GM04504 (cell line): ENCODE data around the gene ZIC5.

ENCODE experiments used
- DNase-seq: peaks from one replicate; pipeline ENCODE4 v3.0.0-alpha.2; 2012; ENCODE audit warnings: low read depth

Gene ZIC5

DNA sequence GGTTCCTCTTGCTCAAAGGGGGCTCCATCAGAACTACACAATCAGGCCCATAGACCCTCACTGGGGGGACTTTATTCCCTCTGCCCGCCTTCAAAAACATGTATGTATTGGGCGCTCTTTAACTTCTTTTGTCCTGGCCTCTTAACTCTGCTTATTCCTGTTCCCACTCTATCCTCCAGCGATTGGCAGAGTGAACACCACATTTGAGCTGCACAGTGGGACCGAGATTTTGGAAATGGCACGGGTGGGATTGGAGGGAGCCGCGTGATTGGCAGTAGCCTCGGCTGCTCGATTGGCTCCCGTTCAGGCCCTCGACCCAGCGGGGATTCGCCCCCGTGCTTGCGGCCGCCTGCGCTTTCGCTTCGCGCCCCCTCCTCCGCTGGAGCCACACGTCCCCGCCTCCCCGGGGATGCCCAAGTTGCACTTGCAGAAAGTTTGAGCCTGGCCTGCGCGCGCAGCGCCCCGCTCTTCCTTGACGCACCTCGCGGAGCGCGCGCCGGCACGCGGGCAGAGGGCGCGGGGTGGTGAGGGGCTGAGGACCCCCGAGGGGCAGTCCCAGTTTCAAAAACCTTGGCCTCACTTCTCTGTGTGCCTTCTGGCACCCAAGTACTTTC, at the start of gene ZIC5:
TSS of gene ZIC5 (minus strand) at position 192 of the 614 bp plus-strand sequence. CDS start at position 28, 164 bp downstream.
- no peak for DNase-seq

DNA sequence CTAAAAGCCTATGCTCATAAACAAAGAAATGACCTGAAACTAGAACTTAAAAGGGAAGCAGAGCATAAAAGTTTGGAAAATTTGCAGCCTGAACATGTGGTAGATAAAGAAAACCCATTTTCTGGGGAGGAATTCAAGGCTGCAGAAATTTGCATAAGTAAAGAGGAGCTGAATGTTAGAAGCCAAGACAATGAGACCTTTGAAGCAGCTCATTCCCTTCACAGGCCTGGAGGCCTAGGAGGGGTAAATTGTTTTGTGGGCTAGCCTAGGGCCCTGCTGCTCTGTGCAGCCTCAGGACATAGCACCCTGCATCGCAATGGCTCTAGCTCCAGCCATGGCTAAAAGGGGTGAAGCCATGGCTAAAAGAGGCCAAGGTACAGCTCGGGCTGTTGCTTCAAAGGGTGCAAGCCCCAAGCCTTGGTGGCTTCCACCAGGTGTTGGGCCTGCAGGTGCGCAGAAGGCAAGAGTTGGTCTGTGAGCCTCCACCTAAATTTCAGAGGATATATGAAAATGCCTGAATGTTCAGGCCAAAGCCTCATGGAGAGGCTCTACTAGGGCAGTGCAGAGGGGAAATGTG, 48.3 kb upstream of the ZIC5 start:
- no peak for DNase-seq

DNA sequence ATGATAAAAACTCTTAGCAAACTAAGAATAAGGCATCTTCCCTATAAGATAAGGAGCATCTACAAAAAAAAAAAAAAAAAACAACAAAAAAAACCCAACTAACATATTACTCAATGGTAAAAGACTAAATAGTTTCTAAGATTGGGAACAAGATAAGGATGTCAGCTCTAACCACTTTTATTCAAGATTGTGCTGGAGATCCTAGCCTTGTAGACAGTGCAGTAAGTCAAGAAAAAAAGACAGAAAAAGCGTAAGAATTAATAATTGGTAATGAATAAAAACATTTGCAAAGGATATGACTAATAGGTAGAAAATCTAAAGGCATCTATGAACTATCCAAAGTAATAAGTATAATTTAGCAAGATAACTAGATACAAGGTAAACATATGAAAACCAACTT, 43.1 kb upstream of the ZIC5 start:
- DNase-seq: no peak

DNA sequence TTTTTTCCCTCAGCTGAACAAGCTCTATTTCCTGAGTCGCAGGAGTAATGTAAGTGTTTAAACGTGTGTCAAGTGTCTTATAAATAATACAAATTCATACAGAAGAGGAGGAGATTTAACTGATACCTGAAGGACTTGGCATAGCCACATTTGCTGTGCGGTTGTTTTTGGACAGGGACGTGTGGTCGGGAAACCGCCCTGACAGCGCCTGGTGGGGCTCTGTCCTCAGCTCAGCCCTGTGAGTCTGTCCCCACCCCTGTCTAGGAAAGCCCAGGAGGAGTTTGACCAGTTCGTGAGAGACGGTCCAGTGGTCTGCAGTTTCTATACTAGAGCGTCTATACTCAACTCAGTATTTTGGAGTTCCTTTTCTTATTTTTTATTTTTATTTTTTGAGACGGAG, 26.7 kb upstream of the ZIC5 start:
- DNase-seq: no peak

DNA sequence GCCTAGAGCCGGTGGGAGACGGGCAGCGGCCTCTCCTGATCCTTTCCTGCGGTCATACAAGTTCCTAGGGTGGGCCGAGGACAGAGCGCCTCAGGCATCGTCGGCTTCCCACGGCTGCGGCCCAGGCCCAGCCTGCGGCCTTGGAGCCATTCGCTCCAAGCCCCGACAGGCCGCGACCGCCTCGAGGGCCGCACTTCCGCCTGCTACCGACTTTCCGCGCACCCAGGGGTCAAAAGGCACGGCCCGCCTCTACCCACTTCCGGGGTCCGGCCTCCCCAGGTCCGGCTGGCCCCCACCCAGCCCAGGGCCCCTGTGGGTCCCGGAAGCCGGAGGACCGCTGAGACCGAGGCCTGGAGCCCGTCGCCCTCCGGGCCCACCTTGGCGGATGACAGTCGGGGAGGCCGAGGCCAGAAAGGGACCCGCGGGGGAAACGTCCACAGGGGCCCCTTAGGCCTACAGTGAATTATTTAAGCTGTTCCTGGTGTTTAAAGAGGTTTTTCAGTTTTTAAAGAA, 26.2 kb upstream of the ZIC5 start:
- DNase-seq: no peak

DNA sequence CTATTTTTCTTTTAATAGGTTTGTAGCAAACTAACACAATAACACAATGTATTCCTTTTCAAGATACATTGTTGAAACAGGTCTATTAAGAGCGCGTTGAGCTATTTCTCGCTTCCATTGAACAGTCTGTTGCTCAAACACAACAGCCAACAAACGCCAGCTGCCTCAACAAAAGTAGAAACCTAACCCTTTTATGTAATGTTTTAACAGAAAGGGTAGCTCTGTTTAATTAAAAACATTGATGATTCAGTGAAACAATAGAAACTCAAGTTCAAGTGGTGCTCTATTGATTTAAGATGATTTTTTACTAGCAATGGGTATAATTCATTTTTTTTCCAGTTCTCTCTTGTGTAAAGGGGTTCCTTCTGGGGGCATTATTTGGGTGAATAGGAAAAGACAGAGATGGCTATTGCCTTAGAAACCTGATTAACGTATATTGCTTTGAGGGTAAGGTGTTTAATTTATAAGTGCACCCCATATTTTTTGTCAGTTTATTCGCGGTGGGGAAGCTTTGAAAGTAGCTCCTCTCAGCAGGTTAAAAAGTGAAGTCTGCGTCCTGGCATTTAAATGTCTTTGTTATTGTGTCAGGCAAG, 24.9 kb upstream of the ZIC5 start:
- DNase-seq: no peak

DNA sequence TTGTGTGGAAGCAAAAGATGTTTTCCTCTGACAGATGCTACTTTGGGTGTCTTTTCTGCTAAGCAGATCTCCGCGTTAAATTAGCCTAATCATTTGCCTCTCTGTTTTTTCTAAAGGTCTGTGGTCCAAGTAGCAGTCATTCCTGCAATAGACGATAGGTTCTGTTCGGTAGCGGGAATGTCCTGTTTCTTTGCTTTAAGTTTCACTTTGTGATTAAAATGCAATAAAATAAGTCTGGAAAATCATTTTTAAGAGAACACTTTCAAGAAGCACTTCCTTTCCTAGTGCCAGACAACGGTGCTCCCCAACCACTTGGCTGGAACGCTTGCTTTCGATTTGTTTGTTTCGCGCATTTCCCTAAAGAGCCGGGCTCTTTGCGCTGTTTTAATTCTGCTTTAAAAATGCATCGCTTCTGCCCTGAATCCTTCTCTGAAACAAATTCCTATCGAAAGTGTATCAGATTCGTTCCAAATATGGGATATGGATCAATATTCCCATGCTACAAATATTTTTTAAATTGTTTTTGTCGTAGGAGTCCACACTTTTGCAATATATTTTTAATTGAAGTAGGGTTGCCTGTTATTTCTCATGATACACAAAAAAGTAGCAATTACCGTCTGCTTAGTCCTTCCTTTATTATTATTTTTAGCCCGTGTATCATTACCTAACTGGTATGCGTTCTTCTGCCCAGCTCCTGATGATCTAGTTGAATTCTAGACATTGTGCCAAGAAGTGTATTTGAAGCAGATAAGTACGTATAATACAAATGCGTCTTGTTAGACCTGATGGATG, 24.2 kb upstream of the ZIC5 start:
- DNase-seq: no peak

DNA sequence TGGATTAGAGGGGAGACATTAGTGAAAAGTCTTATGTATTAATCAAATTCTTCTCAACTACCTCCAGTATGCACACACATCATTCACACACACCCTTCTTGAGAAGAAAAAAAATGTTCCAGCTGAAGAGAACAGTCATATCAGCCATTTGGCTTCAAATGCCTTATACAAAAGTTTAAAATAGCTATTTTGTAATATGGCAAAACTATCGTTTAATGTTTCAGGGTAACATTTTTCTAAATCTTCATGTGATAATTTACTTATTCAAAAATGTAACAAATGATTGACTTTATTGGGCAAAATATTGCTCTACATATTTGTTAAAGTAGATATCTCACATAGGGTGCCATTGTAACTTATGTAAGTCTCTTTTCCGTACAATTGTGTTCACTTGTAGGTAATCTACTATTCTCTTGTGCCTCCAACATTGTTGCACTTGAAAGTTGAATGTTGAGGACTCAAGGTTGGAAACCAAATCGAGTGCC, 23.6 kb upstream of the ZIC5 start:
- no peak for DNase-seq

DNA sequence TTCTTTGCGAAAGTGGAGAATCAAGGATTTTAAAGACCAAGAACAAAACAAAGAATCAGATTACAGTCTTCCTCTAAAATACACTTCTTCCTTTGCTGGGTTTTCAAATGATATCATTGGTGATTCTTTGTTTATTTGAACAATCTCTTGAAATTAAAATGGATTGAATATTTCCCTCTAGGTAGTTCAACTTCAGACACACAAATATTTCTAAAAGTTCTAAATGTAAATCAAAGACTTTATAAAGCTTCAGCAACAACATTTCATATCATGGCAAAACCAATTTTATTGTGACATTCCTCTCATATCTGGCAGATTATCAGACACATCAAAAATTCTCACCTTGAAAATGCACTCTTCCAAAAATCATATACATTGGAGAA, 23.1 kb upstream of the ZIC5 start:
- no peak for DNase-seq

DNA sequence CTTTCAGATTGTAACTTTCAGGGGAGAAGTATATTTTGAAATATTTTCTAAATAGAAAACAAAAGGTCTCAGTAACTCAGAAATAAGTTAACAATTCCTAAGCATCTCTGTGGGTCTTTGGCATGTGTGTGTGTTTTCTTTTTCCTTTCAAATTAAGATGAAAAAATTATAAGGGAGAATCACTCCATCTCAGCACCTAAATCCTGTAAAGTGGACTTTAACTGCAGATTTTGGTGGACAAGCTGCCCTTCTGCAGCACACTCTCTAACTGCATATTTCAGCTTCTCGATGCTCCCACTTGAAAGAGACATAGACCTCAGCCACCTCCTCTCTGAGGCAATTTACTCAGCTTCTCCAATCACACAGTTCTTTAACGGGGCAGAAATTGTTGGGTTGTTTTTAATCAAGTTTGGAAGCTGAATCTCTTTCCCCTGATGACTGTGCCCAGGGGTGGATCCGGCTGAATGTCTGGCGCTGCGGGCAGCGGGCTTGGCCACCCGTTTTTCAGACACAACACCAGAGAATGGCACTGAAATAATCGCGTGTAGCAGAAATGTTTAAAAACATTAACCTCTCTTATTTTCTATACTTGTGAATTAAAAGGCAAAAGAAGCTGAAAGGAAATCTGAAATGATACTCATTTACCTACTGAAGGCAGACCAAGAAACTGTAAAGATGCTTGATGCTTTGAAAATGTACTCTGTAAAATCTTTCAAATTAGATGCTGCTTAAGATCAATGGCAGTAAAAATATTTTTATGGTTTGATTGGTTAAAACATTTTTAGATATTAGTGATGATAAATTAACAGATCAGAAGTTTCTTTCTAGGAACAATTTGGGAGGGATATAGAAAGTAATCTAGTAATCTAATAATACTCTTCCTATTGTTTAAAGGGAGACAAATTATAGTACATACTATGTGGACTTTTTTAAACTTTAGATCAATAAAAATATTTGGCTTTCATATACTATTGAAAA, 22.4 kb upstream of the ZIC5 start:
- no peak for DNase-seq

DNA sequence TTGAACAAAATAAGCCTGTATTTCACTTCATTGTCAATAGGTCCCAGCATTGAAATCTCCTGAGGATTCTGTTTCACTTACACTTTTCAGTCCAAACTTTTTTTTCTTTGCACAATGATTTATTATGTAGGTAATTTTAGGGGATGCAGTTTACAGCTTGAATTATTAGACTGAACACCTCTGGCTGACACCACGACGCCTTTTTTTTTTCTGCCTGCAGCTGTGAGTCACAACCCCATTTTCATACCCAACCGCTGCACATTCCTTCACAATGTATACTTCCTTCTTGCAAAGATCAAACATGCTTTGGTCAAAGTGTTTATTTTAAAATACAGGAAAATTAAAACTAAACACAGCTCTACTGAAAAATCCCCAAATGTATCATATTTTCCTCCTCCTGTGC, 21.4 kb upstream of the ZIC5 start:
- no peak for DNase-seq

DNA sequence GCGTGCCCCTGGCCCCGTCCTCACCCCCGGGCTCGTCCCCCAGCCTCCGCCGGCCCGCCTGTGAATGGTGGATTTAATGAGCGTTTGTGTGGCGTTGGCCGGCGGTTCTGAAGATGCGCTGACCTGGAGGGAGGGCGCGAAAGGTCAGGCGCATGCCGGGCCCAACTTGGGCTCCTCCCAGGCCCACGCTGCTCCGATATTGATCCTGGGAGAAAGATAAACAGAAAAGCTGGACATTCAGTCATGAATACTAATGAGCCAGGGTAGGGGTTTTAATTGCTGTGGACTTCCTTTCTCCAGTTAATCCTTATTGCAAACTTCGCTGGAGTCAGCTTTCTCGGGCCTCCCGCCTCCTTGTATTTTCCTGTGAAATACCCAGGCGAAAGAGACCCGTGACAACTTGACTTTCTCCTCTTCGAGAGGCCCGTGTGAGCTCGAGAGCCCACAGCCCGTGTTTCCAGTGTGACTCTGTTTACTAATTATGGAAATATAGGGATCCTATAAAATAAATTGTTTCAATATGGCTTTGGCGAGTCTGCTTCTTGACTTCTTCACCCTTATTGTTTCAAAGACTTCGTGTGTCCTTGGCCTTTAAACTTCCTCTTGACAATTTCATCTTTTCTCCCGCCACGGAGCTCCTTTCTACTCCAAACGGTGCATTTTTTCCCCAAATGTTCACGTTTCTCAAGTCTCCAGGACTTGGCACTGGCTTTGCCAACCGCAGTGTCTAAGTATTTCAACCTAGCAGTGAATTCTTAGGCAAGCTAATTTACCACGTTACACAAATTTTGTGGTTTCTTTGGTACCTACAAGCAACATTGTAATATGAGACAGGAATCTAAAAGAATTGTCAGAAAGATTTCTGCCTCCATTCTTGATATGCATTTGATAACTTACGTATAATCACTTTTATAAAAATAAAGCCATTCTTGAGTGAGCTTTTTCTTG, 20.5 kb upstream of the ZIC5 start:
- no peak for DNase-seq

DNA sequence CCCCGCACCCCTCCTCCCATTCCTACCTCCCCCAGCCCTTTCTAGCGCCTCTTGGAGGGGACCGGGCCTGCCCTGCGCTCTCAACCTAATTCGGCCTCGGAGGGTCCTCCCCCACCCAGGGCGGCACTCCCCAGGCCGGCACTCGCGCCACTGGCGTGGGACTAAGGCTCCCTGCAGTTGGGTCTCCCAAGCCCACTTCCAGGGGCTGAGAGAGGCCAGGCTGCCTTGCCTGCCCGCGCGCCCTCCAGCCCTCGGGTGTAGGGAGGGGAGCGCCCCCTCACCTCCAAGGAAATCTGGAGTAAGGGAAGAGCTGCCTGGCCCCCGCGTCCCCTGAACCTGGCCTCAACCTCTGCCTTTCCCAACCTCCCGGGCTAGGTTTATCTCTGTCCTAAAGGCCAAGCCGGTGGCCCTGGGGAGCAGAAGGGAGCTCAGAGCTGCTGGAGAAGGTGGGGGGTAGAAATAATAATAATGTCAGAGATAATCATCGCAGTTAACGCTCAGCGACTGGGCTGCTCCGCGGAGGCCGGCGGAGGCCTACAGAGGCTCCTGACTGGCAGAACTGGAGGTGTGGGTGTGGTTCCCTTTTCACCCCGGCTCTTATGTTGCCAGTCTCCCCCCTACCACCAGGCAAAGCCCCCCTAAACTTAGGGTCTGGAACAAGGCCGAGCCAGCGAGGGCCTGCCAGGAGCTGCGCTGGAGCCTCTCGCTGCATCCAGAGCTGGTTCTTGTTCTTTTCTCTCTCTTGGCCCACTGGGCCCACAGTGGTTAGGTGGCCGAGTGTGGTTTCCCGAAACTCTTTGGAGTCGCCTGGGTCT, 19.7 kb upstream of the ZIC5 start:
- no peak for DNase-seq

DNA sequence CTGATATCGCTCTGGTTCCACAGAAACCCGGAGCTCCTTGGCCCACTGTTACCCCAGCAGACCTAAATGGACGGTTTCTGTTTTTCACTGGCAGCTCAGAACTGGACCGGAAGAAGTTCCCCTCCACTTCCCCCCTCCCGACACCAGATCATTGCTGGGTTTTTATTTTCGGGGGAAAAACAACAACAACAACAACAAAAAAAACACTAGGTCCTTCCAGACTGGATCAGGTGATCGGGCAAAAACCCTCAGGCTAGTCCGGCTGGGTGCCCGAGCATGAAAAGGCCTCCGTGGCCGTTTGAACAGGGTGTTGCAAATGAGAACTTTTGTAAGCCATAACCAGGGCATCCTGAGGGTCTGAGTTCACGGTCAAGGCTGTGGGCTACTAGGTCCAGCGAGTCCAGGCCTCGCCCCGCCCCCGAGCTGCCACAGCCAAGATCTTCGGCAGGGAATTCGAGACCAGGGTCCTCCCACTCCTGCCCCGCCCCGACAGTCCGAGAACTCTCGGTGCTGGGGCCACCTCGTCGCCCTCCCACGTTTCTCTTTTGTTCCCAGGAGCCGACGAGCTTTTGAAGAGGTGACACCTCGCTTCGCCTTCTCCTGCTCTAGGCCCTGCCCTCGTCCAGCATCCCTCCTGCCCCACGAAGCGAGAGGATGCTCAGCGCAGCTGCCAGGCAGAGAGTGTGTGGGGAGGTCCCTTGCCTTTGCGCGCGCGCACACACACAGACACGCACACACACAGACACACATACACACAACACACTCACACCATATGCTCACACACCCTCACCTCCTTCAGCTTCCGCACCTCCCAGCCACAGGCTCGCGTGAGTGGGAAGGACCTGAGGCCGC, 18.8 kb upstream of the ZIC5 start:
- DNase-seq: no peak

DNA sequence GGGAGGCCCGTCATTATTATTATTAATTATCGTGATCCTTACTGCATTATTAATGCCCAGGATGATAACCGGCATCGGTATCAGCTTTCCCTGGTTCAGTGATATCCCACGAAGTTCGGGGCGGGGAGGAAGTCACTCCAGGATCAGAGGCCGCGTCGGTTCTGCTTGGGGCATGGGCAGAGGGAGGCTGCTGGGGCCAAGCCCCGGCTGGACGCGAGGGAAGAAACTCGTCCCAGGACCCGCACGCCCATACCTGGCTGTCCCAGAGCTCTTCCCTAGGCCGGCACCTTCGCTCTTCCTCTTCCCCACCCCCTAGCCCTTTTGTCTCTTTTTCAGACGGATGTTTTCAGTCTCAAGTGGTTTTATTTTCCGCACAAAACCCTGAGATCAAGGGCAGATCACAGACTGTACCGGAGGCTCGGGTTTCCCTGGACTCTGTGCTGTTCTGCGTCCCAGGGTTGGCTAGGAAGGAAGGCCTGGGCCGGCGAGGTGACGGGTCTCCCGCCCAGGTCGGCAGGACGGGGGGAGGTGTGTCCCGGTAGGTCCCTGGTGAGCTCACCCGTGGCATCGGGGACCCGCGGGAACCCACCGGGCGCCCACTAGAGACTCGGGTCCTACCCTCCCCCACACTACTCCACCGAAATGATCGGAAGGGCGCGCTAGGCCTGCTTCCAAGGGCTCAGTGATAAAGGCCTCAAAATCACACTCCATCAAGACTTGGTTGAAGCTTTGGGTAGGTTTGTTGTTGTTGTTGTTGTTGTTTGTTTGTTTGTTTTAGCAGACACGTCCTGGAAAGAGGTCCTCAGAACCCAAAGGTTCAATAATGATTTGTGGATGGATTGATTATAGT, 17.9 kb upstream of the ZIC5 start:
- no peak for DNase-seq

DNA sequence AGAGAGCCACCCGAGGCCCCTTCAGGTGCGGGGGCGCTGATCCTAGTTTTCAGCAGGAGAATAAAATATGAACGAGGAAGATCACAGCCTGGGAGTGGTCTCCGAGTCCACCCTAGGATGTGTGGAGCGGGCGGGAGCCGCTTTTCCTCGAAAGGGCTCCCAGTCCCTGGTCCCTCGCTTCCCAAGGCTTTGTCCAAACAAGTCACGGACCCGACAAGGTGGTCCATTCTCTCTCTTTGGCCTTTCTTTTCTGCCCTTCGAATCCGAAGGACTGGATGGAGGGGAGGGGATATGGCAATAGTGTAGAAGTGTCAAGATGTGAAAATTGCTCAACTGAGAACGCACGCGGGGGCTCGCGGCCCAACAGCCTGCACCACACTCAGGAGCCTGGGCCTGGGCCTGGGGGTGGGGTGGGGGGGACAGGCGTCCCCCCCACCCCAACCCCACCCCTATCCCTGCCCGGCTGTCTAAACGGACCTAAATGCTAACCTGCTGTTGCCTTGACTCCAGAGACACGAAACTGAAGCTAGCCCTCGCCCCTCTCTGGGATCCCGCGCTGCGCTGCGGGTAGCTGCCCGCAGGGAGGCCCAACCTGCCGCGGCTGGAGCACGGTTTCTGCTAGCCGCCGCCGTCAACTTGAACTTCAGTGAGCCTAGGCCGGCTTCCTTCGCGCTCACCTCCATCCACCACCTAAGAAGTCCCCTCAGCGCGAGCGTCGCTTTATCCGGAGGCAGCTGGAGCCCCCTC, 17.1 kb upstream of the ZIC5 start:
- no peak for DNase-seq
